ENCODE data around the gene CHCHD6.

CHCHD6 gene

GRCh38 chr3:126683069-126683468 is 21.0 kb upstream of the CHCHD6 start:
- Histone ChIP-seq H3K9me3 (replicated peaks in 1 of 2; ENCODE audit: control insufficient read depth in 2 of 2, insufficient read depth in 1 of 2, low read depth in 1 of 2, low read length in 2 of 2) (no peaks in the 10 kb centered on the region), H2BK5ac (ENCODE audit: low read length) (no peak overlapping the region), H3K27ac (replicated peaks; ENCODE audit: low read length) (no peak overlapping the region), H2AK5ac (ENCODE audit: low read depth, low read length) (no peak overlapping the region), H4K8ac (ENCODE audit: low read depth, low read length) (no peak overlapping the region), H3K9ac (ENCODE audit: low read depth, low read length, poor library complexity) (no peak overlapping the region), H4K91ac (ENCODE audit: low read depth, low read length, poor library complexity) (no peak overlapping the region), H3K79me1 (ENCODE audit: low read depth, low read length) (no peaks in the 10 kb centered on the region), H2BK12ac (ENCODE audit: low read length) (no peak overlapping the region), H3K23ac (ENCODE audit: low read depth, low read length, poor library complexity) (no peak overlapping the region), H2AFZ (ENCODE audit: low read length) (no peak overlapping the region), H2BK120ac (ENCODE audit: low read depth, low read length) (no peak overlapping the region), H3K18ac (ENCODE audit: low read length) (no peak overlapping the region), H3K14ac (ENCODE audit: low read length) (no peak overlapping the region), H3K36me3 (replicated peaks in 1 of 2; ENCODE audit: control insufficient read depth in 2 of 2, insufficient read depth in 2 of 2, low read length in 2 of 2) (no peaks in the 10 kb centered on the region), H3K27me3 (ENCODE audit: control insufficient read depth in 3 of 3, insufficient read depth in 3 of 3, low read depth in 1 of 3, low read length in 3 of 3) (peaks cover 0 to 14% (median 8%) of the 10 kb centered on the region in 3 experiments), H3K4ac (ENCODE audit: low read length) (no peak overlapping the region), H2BK15ac (ENCODE audit: low read length) (no peak overlapping the region), H3K4me1 (ENCODE audit: control insufficient read depth in 2 of 2, insufficient read depth in 1 of 2, low read depth in 1 of 2, low read length in 2 of 2) (peaks cover 21 to 39% of the 10 kb centered on the region in 2 donors), H3K4me2 (ENCODE audit: insufficient read depth, low read length, poor library complexity, severe bottlenecking) (no peak overlapping the region), H3K4me3 (ENCODE audit: low read length in 2 of 2) (no peak overlapping the region)
- no peak for DNase-seq (ENCODE audit: low spot score)
- no CpG with 5 or more reads among the region's 5 CpGs for WGBS, 2 donors (ENCODE audit: extremely low coverage in 2 of 2, insufficient read length in 2 of 2, insufficient replicate concordance in 1 of 2)

DNA sequence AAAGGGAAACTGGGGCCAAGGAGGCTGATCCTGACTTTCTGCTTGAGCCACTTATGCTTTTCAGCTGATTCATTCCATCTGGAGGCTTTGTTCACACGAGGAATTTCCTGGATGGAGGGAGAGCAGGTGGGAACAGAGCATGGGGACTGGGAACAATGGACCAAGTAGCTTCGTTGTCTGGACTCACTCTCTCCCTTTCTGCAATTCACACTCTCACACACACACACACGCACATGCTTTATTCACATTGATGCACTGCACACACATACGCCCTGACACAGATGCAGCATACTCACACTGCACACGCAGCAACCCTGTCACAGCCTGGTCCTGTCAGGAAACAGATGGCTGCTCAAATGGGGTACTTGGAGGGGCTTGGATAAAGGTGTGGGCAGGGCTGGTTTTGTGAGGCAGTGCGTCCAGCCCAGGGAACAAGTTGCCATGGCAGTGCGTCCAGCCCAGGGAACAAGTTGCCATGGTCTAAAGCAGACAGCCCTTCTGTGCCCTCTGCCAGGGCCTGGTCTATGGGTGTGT is 19.8 kb upstream of the CHCHD6 start:
- no peak for DNase-seq (ENCODE audit: low spot score)
- no peaks in the 10 kb centered on the region for H3K36me3 ChIP-seq (replicated peaks in 1 of 2; ENCODE audit: control insufficient read depth in 2 of 2, insufficient read depth in 2 of 2, low read length in 2 of 2)
- peak overlapping the region; percentile 23 for H2BK15ac ChIP-seq (ENCODE audit: low read length)
- peak overlapping the region; percentile 89 for H3K18ac ChIP-seq (ENCODE audit: low read length)
- H3K23ac ChIP-seq (ENCODE audit: low read depth, low read length, poor library complexity): no peak overlapping the region
- no peak overlapping the region for H2BK5ac ChIP-seq (ENCODE audit: low read length)
- no peak overlapping the region for H3K4me2 ChIP-seq (ENCODE audit: insufficient read depth, low read length, poor library complexity, severe bottlenecking)
- H3K27ac ChIP-seq (replicated peaks; ENCODE audit: low read length): no peak overlapping the region
- peaks cover 21 to 33% of the 10 kb centered on the region in 2 donors for H3K4me1 ChIP-seq (ENCODE audit: control insufficient read depth in 2 of 2, insufficient read depth in 1 of 2, low read depth in 1 of 2, low read length in 2 of 2)
- peak overlapping the region; percentile 79 for H2AFZ ChIP-seq (ENCODE audit: low read length)
- no peaks in the 10 kb centered on the region for H3K9me3 ChIP-seq (replicated peaks in 1 of 2; ENCODE audit: control insufficient read depth in 2 of 2, insufficient read depth in 1 of 2, low read depth in 1 of 2, low read length in 2 of 2)
- peak overlapping the region; percentile 81 for H2AK5ac ChIP-seq (ENCODE audit: low read depth, low read length)
- no CpG with 5 or more reads among the region's 7 CpGs for WGBS, 2 donors (ENCODE audit: extremely low coverage in 2 of 2, insufficient read length in 2 of 2, insufficient replicate concordance in 1 of 2)
- no peak overlapping the region for H3K9ac ChIP-seq (ENCODE audit: low read depth, low read length, poor library complexity)
- no peak overlapping the region for H3K4ac ChIP-seq (ENCODE audit: low read length)
- no peak overlapping the region for H3K14ac ChIP-seq (ENCODE audit: low read length)
- H4K8ac ChIP-seq (ENCODE audit: low read depth, low read length): no peak overlapping the region
- H3K79me1 ChIP-seq (ENCODE audit: low read depth, low read length): no peaks in the 10 kb centered on the region
- H4K91ac ChIP-seq (ENCODE audit: low read depth, low read length, poor library complexity): peak overlapping the region; percentile 86
- H2BK120ac ChIP-seq (ENCODE audit: low read depth, low read length): no peak overlapping the region
- peaks cover 0 to 4% (median 4%) of the 10 kb centered on the region in 3 experiments for H3K27me3 ChIP-seq (ENCODE audit: control insufficient read depth in 3 of 3, insufficient read depth in 3 of 3, low read depth in 1 of 3, low read length in 3 of 3)
- H2BK12ac ChIP-seq (ENCODE audit: low read length): peak overlapping the region; percentile 70
- H3K4me3 ChIP-seq (ENCODE audit: low read length in 2 of 2): no peak overlapping the region

GRCh38 chr3:126685021-126685420 is 19.0 kb upstream of the CHCHD6 start:
- H3K23ac ChIP-seq (ENCODE audit: low read depth, low read length, poor library complexity): no peak overlapping the region
- H3K4ac ChIP-seq (ENCODE audit: low read length): no peak overlapping the region
- no peak overlapping the region for H4K91ac ChIP-seq (ENCODE audit: low read depth, low read length, poor library complexity)
- H2BK15ac ChIP-seq (ENCODE audit: low read length): peak overlapping the region; percentile 23
- H2BK5ac ChIP-seq (ENCODE audit: low read length): no peak overlapping the region
- no peak overlapping the region for H3K4me2 ChIP-seq (ENCODE audit: insufficient read depth, low read length, poor library complexity, severe bottlenecking)
- H3K18ac ChIP-seq (ENCODE audit: low read length): peak overlapping the region; percentile 65
- H3K27ac ChIP-seq (replicated peaks; ENCODE audit: low read length): no peak overlapping the region
- H3K9ac ChIP-seq (ENCODE audit: low read depth, low read length, poor library complexity): no peak overlapping the region
- H2AFZ ChIP-seq (ENCODE audit: low read length): no peak overlapping the region
- H2BK120ac ChIP-seq (ENCODE audit: low read depth, low read length): peak overlapping the region; percentile 26
- H4K8ac ChIP-seq (ENCODE audit: low read depth, low read length): no peak overlapping the region
- no peak overlapping the region for H3K14ac ChIP-seq (ENCODE audit: low read length)
- no peaks in the 10 kb centered on the region for H3K36me3 ChIP-seq (replicated peaks in 1 of 2; ENCODE audit: control insufficient read depth in 2 of 2, insufficient read depth in 2 of 2, low read length in 2 of 2)
- DNase-seq (ENCODE audit: low spot score): no peak
- WGBS, 2 donors (ENCODE audit: extremely low coverage in 2 of 2, insufficient read length in 2 of 2, insufficient replicate concordance in 1 of 2): no CpG with 5 or more reads among the region's 3 CpGs
- peak overlapping the region; percentile 42 for H2AK5ac ChIP-seq (ENCODE audit: low read depth, low read length)
- no peak overlapping the region for H3K4me3 ChIP-seq (ENCODE audit: low read length in 2 of 2)
- no peaks in the 10 kb centered on the region for H3K9me3 ChIP-seq (replicated peaks in 1 of 2; ENCODE audit: control insufficient read depth in 2 of 2, insufficient read depth in 1 of 2, low read depth in 1 of 2, low read length in 2 of 2)
- H2BK12ac ChIP-seq (ENCODE audit: low read length): peak overlapping the region; percentile 77
- H3K4me1 ChIP-seq (ENCODE audit: control insufficient read depth in 2 of 2, insufficient read depth in 1 of 2, low read depth in 1 of 2, low read length in 2 of 2): peaks cover 14 to 27% of the 10 kb centered on the region in 2 donors
- H3K79me1 ChIP-seq (ENCODE audit: low read depth, low read length): no peaks in the 10 kb centered on the region
- H3K27me3 ChIP-seq (ENCODE audit: control insufficient read depth in 3 of 3, insufficient read depth in 3 of 3, low read depth in 1 of 3, low read length in 3 of 3): peaks cover 0 to 2% (median 2%) of the 10 kb centered on the region in 3 experiments

GRCh38 chr3:126685493-126685892 is 18.5 kb upstream of the CHCHD6 start:
- Histone ChIP-seq H3K79me1 (ENCODE audit: low read depth, low read length) (no peaks in the 10 kb centered on the region), H3K4me3 (ENCODE audit: low read length in 2 of 2) (no peak overlapping the region), H3K4me2 (ENCODE audit: insufficient read depth, low read length, poor library complexity, severe bottlenecking) (no peak overlapping the region), H3K4me1 (ENCODE audit: control insufficient read depth in 2 of 2, insufficient read depth in 1 of 2, low read depth in 1 of 2, low read length in 2 of 2) (peaks cover 14 to 26% of the 10 kb centered on the region in 2 donors), H3K4ac (ENCODE audit: low read length) (no peak overlapping the region), H4K91ac (ENCODE audit: low read depth, low read length, poor library complexity) (no peak overlapping the region), H3K23ac (ENCODE audit: low read depth, low read length, poor library complexity) (no peak overlapping the region), H2BK12ac (ENCODE audit: low read length) (no peak overlapping the region), H3K18ac (ENCODE audit: low read length) (no peak overlapping the region), H2AK5ac (ENCODE audit: low read depth, low read length) (no peak overlapping the region), H2BK15ac (ENCODE audit: low read length) (peak overlapping the region; percentile 23), H3K27me3 (ENCODE audit: control insufficient read depth in 3 of 3, insufficient read depth in 3 of 3, low read depth in 1 of 3, low read length in 3 of 3) (no peaks in the 10 kb centered on the region), H2BK120ac (ENCODE audit: low read depth, low read length) (no peak overlapping the region), H2BK5ac (ENCODE audit: low read length) (no peak overlapping the region), H3K36me3 (replicated peaks in 1 of 2; ENCODE audit: control insufficient read depth in 2 of 2, insufficient read depth in 2 of 2, low read length in 2 of 2) (no peaks in the 10 kb centered on the region), H3K14ac (ENCODE audit: low read length) (no peak overlapping the region), H4K8ac (ENCODE audit: low read depth, low read length) (no peak overlapping the region), H3K27ac (replicated peaks; ENCODE audit: low read length) (no peak overlapping the region), H2AFZ (ENCODE audit: low read length) (no peak overlapping the region), H3K9me3 (replicated peaks in 1 of 2; ENCODE audit: control insufficient read depth in 2 of 2, insufficient read depth in 1 of 2, low read depth in 1 of 2, low read length in 2 of 2) (no peaks in the 10 kb centered on the region), H3K9ac (ENCODE audit: low read depth, low read length, poor library complexity) (no peak overlapping the region)
- DNase-seq (ENCODE audit: low spot score): no peak
- WGBS, 2 donors (ENCODE audit: extremely low coverage in 2 of 2, insufficient read length in 2 of 2, insufficient replicate concordance in 1 of 2): no CpG with 5 or more reads among the region's 2 CpGs
